ENCODE results near the gene KRTAP4-8.
"Not testable (repeated sequence)": the region's sequence is repeated elsewhere in the genome, so short reads cannot be mapped to it uniquely, and the experiment has no call there.

The KRTAP4-8 gene

DNA sequence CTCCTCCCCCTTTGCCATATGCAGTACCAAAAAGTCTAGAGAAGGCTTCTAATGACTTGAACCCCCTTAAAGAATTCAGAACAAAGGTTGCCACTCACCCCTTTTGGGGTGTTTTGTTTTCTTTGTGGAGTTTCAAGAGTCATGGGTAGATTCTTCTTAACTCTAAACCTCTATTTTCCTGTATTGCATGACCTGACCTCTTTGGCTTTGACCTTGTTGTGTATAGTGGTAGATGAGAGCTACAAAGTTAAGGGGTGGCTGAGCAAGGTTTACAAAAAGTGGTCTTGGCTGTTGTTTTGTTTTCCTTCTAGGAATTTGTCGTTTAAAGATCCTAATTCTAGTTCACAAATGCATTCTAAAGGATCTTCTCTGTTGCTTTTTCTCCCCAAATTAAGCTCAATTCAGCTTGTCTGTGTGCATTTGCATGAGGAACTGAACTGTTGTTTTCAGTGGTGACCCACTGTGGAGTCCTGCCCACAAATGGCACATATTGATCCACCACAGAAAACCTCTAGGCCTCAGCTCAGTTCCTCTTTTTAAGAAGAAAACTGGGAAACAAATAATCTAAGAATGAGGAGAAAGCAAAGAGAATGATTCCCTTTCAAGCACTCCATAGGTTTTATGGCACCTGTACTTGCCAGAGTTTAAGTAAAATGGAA lies 10.9 kb upstream of the KRTAP4-8 start:
- not testable (repeated sequence) for DNase-seq (ENCODE audit: low read depth in 2 of 3, low spot score in 2 of 3)

DNA sequence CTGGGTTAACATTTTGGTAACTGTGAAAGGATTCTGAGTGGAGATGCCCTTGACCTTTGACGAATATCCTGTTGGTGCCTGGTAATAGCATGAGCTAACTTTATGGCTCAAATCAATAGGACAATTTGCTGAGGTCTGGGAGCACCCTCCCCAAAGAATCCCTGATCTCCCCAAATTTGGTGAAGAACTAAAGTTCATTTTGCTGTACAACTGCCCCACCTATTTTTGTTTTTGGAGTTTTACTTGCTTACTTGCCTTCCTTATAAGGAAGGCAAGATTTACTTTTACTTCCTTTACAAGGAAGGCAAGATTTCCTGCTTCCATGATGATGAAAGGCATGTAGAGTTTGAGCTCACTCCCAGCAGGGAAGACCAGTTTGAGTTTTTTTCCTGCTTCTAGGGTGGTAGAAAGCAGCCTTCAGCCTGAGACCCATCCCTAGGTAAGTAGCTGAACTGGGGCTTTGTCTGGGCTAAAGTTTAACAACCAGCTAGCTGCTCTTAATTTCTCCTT lies 10.1 kb upstream of the KRTAP4-8 start:
- no peak for DNase-seq (ENCODE audit: low read depth in 2 of 3, low spot score in 2 of 3)

DNA sequence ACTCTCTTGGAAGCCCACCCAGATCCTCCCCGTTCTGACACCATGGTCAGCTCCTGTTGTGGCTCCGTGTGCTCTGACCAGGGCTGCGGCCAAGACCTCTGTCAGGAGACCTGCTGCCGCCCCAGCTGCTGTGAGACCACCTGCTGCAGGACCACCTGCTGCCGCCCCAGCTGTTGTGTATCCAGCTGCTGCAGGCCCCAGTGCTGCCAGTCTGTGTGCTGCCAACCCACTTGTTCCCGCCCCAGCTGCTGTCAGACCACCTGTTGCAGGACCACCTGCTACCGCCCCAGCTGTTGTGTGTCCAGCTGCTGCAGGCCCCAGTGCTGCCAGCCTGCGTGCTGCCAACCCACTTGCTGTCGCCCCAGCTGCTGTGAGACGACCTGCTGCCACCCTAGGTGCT lies 7.4 kb upstream of the KRTAP4-8 start, which contains the start of gene KRTAP4-9:
Gene KRTAP4-9, plus strand, starts transcription at position 43 of the 400 bp plus-strand sequence. Its CDS starts 0 bp downstream, at position 43.
- DNase-seq (ENCODE audit: low read depth in 2 of 3, low spot score in 2 of 3): not testable (repeated sequence)

DNA sequence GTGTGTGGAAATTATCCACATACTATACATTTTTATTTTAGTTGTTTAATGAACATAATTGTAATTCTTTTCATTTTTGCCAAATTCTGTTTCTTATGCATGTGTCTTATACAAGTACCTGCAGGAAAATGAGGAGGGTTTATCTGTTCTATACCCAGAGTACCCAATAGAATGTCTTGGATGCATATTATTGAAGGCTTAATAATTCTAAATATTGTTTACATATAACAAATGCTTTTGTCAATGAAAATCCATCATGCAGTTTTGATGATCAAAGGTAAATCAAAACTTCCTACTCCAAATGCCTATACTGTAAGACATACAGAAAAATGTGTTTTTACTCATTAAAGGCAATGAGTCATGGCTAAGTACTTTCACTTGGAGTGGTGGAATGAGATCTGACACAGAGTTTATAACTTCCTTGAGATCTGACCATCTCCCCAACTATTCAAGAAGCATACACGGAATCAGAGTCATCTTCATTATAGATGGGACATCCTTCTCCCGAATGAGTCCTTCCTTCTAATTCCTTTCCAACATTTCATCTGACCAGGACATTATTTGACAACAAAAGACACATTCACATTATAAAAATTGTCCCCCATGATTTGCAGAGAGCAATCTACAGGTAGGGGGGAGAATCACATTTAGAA lies 6.6 kb upstream of the KRTAP4-8 start:
- not testable (repeated sequence) for DNase-seq (ENCODE audit: low read depth in 2 of 3, low spot score in 2 of 3)

DNA sequence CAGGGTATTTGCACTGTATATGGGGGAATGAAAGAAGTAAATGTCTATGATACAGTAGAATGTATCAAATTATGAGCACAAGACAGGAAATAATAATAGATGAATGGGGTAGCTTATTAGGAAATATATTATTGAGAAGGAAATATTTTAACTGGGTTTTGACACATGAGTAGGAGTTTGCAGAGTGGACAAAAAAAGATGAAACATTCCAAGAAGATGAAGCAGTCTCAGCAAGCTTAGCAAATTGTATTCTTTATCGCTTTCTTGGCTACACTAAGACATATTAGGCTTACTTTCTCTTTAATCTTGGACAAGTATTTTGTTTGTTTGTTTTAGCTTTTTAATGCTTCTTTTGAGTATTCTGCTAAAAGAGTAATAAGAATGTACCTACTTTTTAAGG lies 6.0 kb upstream of the KRTAP4-8 start:
- no peak for DNase-seq (ENCODE audit: low read depth in 2 of 3, low spot score in 2 of 3)

DNA sequence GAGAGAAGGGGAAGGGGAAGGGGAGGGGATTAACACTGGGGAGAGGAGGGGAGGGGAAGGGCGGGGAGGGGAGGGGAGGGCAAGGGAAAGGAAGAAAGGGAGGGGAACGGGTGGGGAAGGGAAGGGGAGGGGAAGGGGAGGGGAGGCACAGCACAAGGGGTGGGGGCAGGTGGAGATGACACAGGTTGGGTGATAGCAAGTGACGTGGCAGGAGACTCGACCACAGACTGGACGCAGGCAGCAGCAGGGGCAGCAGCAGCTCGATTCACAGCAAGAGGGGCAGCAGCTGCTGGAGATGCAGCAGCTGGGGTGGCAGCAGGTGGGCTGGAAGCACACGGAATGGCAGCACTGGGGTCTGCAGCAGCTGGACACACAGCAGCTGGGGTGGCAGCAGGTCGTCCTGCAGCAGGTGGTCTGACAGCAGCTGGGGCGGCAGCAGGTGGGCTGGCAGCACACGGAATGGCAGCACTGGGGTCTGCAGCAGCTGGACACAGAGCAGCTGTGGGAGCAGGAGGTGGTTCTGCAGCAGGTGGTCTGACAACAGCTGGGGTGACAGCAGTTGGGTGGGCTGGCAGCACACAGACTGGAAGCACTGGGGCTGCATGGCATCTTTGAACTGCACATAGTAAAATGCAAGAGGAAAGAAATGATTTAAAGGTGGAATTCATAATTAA lies 3.8 kb upstream of the KRTAP4-8 start, which contains the start of gene KRTAP4-16:
Gene KRTAP4-16, minus strand, starts transcription at position 624 of the 674 bp plus-strand sequence. Its CDS starts 0 bp downstream, at position 624.
- DNase-seq (ENCODE audit: low read depth in 2 of 3, low spot score in 2 of 3): no peak

DNA sequence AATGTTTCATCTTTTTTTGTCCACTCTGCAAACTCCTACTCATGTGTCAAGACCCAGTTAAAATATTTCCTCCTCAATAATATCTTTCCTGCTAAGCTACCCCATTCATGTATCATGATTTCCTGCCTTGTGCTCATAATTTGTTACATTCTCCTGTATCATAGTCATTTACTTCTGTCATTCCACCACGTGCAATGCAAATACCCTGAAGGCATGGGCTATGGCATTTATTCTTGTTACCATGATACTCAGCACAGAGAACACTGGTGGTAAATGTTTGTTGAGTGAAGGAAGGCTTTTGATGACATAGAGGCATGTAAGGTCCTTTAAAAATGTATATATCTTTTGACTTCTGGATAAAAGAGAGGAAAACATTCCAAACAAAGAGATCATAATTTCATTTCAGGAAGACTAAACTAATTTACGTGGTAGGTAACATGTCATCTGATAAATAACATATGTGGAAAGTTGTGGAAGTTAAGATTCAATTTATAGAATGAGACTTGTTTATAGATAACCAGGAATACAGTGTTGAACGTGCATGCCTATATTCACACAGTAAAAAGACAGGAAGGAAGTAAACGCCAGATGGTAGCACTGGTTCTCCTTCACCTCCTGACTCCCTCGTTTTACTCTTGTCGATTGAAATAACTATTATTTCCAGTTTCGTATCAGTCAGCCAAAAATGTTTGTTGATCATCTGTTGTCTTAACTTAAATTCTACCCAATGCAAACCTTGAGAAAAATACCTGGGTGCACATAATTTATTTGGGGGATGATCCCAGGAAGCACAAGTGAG lies 1.9 kb upstream of the KRTAP4-8 start:
- DNase-seq (ENCODE audit: low read depth in 2 of 3, low spot score in 2 of 3): not testable (repeated sequence)

DNA sequence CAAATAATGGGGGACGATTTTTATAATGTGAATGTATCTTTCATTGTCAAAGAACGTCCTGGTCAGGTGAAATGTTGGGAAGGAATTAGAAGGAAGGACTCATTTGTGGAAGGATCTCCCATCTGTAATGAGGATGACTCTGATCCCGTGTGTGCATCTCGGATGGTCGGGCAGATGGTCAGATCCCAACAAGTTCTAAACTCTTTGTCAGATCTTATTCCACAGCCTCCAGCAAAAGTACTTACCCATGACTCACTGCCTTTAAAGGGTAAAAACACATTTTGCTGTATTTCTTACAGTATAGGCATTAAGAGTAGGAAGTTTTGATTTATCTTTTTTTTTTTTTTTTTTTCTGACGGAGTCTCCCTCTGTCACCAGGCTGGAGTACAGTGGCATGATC lies 539 bp upstream of the KRTAP4-8 start:
- DNase-seq (ENCODE audit: low read depth in 2 of 3, low spot score in 2 of 3): no peak

DNA sequence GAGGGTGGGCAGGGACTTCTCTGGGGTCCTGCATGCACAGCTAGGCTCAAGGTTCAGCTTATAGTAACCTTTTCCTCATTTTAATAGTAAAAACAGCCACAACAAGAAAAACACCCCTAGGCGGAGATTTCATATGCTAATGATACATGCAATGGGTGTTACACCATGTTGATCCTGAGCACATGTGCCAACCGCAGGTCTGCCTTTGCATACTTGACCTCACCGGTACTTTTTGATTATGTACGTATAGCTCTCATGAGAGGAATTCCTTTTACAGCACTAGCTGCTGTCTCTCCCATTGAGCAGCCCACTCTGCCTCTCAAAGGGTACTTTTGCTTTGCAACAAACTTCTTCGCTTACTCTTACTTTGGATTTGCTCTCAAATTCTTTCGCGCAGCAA lies 1.9 kb downstream of the KRTAP4-8 start:
- DNase-seq (ENCODE audit: low read depth in 2 of 3, low spot score in 2 of 3): no peak

DNA sequence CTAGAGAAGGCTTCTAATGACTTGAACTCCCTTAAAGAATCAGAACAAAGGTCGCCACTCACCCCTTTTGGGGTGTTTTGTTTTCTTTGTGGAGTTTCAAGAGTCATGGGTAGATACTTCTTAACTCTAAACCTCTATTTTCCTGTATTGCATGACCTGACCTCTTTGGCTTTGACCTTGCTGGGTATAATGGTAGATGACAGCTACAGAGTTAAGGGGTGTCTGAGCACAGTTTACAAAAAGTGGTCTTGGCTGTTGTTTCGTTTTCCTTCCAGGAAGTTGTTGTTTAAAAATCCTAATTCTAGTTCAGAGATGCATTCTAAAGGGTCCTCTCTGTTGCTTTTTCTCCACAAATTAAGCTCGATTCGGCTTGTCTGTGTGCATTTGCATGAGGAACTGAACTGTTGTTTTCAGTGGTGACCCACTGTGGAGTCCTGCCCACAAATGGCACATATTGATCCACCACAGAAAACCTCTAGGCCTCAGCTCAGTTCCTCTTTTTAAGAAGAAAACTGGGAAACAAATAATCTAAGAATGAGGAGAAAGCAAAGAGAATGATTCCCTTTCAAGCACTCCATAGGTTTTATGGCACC lies 9.1 kb downstream of the KRTAP4-8 start:
- not testable (repeated sequence) for DNase-seq (ENCODE audit: low read depth in 2 of 3, low spot score in 2 of 3)

DNA sequence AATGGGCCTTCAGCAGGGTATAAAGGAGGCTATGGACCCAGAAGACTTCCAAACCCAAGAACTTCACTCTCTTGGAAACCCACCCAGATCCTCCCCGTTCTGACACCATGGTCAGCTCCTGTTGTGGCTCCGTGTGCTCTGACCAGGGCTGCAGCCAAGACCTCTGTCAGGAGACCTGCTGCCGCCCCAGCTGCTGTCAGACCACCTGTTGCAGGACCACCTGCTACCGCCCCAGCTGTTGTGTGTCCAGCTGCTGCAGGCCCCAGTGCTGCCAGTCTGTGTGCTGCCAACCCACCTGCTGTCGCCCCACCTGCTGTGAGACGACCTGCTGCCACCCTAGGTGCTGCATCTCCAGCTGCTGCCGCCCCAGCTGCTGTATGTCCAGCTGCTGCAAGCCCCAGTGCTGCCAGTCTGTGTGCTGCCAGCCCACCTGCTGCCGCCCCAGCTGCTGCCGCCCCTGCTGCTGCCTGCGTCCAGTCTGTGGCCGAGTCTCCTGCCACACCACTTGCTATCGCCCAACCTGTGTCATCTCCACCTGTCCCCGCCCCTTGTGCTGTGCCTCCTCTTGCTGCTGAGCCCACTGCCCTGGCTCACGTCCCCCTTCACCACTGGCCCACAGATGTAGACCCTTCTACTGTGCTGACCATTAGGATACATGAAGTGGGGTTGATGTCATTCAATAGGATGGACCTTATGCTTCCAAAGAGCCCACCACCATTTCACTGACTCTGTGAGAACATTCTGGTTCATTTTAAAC lies 13.7 kb downstream of the KRTAP4-8 start, which contains the start of gene KRTAP4-7:
Gene KRTAP4-7, plus strand, starts transcription at position 51 of the 757 bp plus-strand sequence. Its CDS starts 57 bp downstream, at position 108.
- not testable (repeated sequence) for DNase-seq (ENCODE audit: low read depth in 2 of 3, low spot score in 2 of 3)

DNA sequence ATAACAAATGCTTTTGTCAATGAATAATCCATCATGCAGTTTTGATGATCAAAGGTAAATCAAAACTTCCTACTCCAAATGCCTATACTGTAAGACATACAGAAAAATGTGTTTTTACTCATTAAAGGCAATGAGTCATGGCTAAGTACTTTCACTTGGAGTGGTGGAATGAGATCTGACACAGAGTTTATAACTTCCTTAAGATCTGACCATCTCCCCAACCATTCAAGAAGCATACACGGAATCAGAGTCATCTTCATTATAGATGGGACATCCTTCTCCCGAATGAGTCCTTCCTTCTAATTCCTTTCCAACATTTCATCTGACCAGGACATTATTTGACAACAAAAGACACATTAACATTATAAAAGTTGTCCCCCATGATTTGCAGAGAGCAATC lies 14.5 kb downstream of the KRTAP4-8 start:
- DNase-seq (ENCODE audit: low read depth in 2 of 3, low spot score in 2 of 3): not testable (repeated sequence)

DNA sequence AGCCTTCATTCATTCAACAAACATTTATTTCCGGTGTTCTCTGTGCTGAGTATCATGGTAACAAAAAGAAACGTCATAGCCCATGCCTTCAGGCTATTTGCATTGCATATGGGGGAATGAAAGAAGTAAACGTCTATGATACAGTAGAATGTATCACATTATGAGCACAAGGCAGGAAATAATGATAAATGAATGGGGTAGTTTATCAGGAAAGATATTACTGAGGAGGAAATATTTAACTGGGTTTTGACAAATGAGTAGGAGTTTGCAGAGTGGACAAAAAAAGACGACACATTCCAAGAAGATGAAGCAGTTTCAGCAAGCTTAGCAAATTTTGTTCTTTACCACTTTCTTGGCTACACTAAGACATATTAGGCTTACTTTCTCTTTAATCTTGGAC lies 15.3 kb downstream of the KRTAP4-8 start:
- DNase-seq (ENCODE audit: low read depth in 2 of 3, low spot score in 2 of 3): no peak

DNA sequence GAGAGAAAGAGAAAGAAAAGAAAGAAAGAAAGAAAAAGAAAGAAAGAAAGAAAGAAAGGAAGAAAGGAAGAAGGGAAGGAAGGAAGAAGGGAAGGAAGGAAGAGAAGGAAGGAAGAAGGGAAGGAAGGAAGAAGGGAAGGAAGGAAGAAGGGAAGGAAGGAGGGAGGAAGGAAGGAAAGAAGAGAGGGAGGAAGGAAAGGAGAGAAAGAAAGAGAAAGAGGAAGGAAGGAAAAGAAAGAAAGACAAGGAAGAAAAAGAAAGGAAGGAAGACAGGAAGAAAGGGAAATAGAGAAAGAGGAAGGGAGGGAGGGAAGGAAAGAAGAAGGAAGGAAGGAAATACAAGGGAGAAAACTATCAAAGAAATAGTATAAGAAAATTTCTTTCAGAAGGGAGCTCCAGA lies 21.2 kb downstream of the KRTAP4-8 start:
- DNase-seq (ENCODE audit: low read depth in 2 of 3, low spot score in 2 of 3): no peak

DNA sequence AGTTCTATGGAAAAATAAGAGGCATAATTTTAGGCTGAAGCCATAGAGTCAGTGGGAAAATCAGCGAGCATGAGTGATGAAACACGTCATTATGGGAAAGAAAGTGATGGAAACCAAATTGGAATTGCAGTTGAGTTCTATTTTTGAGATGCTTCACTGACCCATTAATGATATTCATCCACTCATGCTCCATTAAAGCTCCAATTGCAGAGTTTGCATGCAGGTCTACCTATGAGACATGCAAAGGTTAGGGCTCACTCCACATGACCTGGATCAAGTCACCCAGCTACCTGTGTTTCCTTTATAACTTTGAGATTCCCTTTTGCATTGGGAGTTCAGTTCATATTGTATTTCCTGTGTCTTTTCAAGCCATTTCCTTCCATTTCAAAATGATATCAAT lies 24.3 kb downstream of the KRTAP4-8 start:
- no peak for DNase-seq (ENCODE audit: low read depth in 2 of 3, low spot score in 2 of 3)

DNA sequence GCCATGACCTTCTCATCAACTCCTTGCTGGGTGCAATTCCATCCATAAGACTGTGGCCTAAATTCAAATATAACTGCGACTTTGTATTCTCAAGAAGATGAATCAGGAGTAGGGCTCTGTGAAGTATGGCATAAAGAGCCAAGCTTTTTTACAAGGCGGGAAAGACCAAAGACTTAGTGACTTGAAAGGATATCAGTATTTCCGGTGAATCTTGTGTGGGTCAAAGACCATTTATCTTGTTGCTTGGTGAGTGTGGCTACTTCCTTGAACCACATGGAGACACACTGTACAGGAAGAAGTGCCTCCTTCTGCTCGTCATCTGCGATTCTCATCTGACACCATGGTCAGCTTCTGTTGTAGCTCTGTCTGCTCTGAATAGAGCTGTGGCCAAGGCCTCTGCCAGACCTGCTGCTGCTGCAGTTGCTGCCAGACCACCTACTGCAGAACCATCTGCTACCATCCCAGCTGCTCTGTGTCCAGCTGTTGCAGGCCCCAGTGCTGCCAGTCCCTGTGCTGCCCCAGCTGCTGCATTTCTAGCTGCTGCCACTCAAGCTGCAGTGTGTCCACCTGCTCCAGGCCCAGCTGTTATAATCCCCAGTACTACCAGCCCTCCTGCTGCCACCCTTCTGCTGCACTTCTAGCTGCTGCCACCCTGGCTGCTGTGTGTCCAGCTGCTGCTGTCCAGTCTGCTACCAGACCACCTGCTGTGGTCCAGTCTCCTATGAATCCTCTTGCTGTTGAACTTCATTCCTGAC lies 26.2 kb downstream of the KRTAP4-8 start:
- DNase-seq (ENCODE audit: low read depth in 2 of 3, low spot score in 2 of 3): no peak

DNA sequence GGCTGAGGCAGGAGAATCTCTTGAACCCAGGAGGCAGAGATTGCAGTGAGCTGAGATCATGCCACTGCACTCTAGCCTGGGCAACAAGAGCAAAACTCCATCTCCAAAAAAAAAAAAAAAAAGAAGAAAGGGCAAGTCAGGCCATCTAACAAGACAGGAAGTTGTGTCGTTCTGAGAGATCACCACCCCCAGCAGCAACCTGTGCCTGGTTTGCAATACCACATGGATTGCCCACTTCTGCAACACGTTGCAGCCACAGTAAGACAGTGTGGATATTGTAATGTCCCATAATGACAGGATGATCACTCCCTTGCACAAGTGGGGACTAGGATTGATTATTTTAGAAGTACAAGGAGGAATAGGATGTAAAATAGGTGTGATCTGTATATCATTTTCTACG lies 28.9 kb downstream of the KRTAP4-8 start:
- no peak for DNase-seq (ENCODE audit: low read depth in 2 of 3, low spot score in 2 of 3)

DNA sequence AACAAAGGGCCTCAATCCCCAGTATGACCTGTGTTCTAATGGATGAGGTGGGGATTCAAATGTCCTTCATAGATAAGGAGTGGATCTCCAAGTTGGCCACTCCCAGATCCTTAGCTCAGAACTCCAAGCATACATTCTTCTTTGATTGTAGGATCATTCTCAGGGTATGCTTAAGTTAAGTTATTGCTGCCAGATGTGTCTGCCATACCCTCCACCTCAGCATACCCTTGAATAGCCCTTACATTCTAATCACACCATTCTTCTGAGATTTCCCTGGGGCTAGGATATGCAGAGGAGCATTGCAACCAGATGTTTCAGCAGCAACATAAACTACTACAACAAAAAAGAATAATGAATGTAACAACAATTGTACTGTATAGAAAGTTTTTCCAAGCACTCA lies 30.7 kb downstream of the KRTAP4-8 start:
- DNase-seq (ENCODE audit: low read depth in 2 of 3, low spot score in 2 of 3): no peak
